ENCODE measurements around the gene ANKDD1B. TPM values are rescaled to one million over a fixed set of nuclear protein-coding genes. Genes with fewer than 3 reads are reported as not detected.
"Not testable (repeated sequence)": the region's sequence is repeated elsewhere in the genome, so short reads cannot be mapped to it uniquely, and the experiment has no call there.

Gene ANKDD1B
- total RNA-seq, 1 donor from 2014 or later = not detected

DNA sequence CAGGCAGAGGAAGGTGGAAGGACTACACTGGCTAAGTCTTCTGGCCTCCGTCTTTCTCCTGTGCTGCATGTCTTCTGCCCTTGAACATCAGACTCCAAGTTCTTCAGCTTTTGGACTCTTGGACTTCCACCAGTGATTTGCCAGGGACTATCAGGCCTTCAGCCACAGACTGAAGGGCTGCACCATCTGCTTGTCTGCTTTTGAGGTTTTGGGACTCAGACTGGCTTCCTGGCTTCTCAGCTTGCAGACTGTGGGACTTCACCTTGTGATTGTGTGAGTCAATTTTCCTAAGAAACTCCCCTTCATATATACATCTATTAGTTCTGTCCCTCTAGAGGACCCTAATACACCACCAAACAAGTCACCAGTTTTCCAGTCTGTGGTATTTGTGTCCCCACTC is 9.7 kb upstream of the ANKDD1B start:
- H3K9me3 ChIP-seq = no peaks in the 10 kb centered on the region
- H3K27ac ChIP-seq = no peak overlapping the region
- H3K4me1 ChIP-seq = no peaks in the 10 kb centered on the region
- H3K27me3 ChIP-seq = no peaks in the 10 kb centered on the region
- no peak overlapping the region for H3K4me3 ChIP-seq
- TF ChIP-seq POLR2AphosphoS5 (IDR thresholded peaks at IDR 0.05; ENCODE audit: insufficient read depth in 1 of 2, low read depth in 1 of 2) (no peak), POLR2A (IDR thresholded peaks at IDR 0.05) (no peak)
- TF ChIP-seq, protein P1, sequence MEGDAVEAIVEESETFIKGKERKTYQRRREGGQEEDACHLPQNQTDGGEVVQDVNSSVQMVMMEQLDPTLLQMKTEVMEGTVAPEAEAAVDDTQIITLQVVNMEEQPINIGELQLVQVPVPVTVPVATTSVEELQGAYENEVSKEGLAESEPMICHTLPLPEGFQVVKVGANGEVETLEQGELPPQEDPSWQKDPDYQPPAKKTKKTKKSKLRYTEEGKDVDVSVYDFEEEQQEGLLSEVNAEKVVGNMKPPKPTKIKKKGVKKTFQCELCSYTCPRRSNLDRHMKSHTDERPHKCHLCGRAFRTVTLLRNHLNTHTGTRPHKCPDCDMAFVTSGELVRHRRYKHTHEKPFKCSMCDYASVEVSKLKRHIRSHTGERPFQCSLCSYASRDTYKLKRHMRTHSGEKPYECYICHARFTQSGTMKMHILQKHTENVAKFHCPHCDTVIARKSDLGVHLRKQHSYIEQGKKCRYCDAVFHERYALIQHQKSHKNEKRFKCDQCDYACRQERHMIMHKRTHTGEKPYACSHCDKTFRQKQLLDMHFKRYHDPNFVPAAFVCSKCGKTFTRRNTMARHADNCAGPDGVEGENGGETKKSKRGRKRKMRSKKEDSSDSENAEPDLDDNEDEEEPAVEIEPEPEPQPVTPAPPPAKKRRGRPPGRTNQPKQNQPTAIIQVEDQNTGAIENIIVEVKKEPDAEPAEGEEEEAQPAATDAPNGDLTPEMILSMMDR (IDR thresholded peaks at IDR 0.05) = no peak
- no peak for DNase-seq (ENCODE audit: extremely low spot score in 2 of 2)
- peaks cover 0 to 15% of the 10 kb centered on the region in 2 donors for H3K36me3 ChIP-seq
- intact Hi-C loops (cut with DNase I) = no loop called here

- intact Hi-C loops (cut with DNase I) = no loop called here
- no peak overlapping the region for H3K27ac ChIP-seq
Observed at GRCh38 chr5:75601996-75602395, 9.3 kb upstream of the ANKDD1B start.

GRCh38 chr5:75603371-75603770 is 7.9 kb upstream of the ANKDD1B start:
- H3K27ac ChIP-seq = no peak overlapping the region
- peaks cover 0 to 14% of the 10 kb centered on the region in 2 donors for H3K36me3 ChIP-seq
- TF ChIP-seq POLR2AphosphoS5 (IDR thresholded peaks at IDR 0.05; ENCODE audit: insufficient read depth in 1 of 2, low read depth in 1 of 2) (no peak), POLR2A (IDR thresholded peaks at IDR 0.05) (no peak)
- TF ChIP-seq, protein P1 (IDR thresholded peaks at IDR 0.05) = no peak
- H3K4me1 ChIP-seq = no peaks in the 10 kb centered on the region
- no peaks in the 10 kb centered on the region for H3K9me3 ChIP-seq
- H3K4me3 ChIP-seq = no peak overlapping the region
- no peak for DNase-seq (ENCODE audit: extremely low spot score in 2 of 2)
- intact Hi-C loops (cut with DNase I) = no loop called here
- H3K27me3 ChIP-seq = no peaks in the 10 kb centered on the region

More at GRCh38 chr5:75601996-75602395, 9.3 kb upstream of the ANKDD1B start:
- no peaks in the 10 kb centered on the region for H3K4me1 ChIP-seq
- peaks cover 0 to 14% of the 10 kb centered on the region in 2 donors for H3K36me3 ChIP-seq
- no peaks in the 10 kb centered on the region for H3K27me3 ChIP-seq
- TF ChIP-seq POLR2A (IDR thresholded peaks at IDR 0.05) (no peak), POLR2AphosphoS5 (IDR thresholded peaks at IDR 0.05; ENCODE audit: insufficient read depth in 1 of 2, low read depth in 1 of 2) (no peak)
- TF ChIP-seq, protein P1 (IDR thresholded peaks at IDR 0.05) = no peak
- no peaks in the 10 kb centered on the region for H3K9me3 ChIP-seq
- DNase-seq (ENCODE audit: extremely low spot score in 2 of 2) = no peak
- no peak overlapping the region for H3K4me3 ChIP-seq

- intact Hi-C loops (cut with DNase I) = no loop called here
- no peak for DNase-seq (ENCODE audit: extremely low spot score in 2 of 2)
- no peak overlapping the region for H3K27ac ChIP-seq
Observed at GRCh38 chr5:75603821-75604220, 7.4 kb upstream of the ANKDD1B start.

DNA sequence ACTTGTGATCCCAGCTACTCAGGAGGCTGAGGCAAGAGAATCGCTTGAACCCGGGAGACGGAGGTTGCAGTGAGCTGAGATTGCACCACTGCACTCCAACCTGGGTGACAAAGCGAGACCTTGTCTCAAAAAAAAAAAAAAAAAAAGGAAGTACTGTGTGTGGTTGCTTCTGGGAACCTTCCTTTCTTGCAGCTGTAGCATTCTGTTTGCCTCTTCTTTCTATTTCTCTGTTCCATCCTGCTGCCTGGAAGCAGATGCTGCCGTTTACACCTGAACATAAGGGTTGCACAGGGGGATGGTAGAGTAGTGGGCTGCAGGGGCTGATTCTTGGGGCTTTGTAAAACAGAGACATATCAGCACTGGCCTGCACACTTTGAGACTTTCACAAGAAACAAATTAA is 3.9 kb upstream of the ANKDD1B start:
- H3K4me1 ChIP-seq = peaks cover 15% of the 10 kb centered on the region
- H3K27ac ChIP-seq; intact Hi-C loops (cut with DNase I); H3K4me3 ChIP-seq; DNase-seq (ENCODE audit: extremely low spot score in 2 of 2); H3K9me3 ChIP-seq; H3K36me3 ChIP-seq; H3K27me3 ChIP-seq: not testable (repeated sequence)

More at GRCh38 chr5:75603821-75604220, 7.4 kb upstream of the ANKDD1B start:
- no peak overlapping the region for H3K4me3 ChIP-seq
- H3K4me1 ChIP-seq = no peaks in the 10 kb centered on the region
- H3K9me3 ChIP-seq = no peaks in the 10 kb centered on the region
- H3K36me3 ChIP-seq = peaks cover 0 to 14% of the 10 kb centered on the region in 2 donors
- no peak for TF ChIP-seq POLR2AphosphoS5 (IDR thresholded peaks at IDR 0.05; ENCODE audit: insufficient read depth in 1 of 2, low read depth in 1 of 2)
- TF ChIP-seq, protein P1 (IDR thresholded peaks at IDR 0.05) = no peak
- TF ChIP-seq POLR2A (IDR thresholded peaks at IDR 0.05) = no peak
- H3K27me3 ChIP-seq = no peaks in the 10 kb centered on the region

All from vagina (tissue), 2 donors.